GM10266 (cell line): Measurements from ENCODE around the gene ZNF653.

Source experiments
- DNase-seq: peaks from one replicate; pipeline ENCODE4 v3.0.0; 2012; ENCODE audit errors: extremely low spot score
- CTCF ChIP-seq: IDR thresholded peaks from 2 replicates; pipeline ENCODE4 v1.5.1; 2012; ENCODE audit warnings: mild to moderate bottlenecking, low read depth; ENCODE audit not compliant: control insufficient read depth, insufficient read depth; ENCODE audit errors: missing control alignments

ZNF653 gene

GRCh38 chr19:11451327-11451870, 54.2 kb downstream of the ZNF653 start:
- DNase-seq, result no peak
- no peak for TF ChIP-seq CTCF

- DNase-seq, result peak; percentile 32
- no peak for TF ChIP-seq CTCF
Measured at GRCh38 chr19:11450570-11451326, 54.9 kb downstream of the ZNF653 start.

DNA sequence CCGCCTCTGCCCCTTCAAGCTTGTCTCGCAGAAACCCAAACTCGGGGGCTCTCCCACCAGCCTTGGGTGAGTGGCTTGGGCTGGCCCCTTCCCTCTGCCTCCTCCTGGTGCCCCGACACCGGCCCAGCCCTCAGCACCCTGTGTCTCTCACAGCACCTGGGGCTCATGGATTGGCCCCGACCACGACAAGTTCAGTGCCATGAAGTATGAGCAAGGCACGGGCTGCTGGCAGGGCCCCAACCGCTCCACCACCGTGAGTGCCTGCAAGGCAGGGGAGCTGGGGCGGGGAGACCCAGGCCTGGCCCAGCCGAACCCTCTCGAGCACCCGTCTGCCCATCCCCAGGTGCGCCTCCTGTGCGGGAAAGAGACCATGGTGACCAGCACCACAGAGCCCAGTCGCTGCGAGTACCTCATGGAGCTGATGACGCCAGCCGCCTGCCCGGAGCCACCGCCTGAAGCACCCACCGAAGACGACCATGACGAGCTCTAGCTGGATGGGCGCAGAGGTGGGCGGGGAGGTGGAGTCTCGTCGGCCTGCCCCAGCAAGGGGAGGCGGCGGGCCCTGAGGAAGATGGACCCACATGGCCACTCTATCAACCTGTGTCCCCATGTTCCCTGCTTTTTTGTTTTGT, 56.6 kb downstream of the ZNF653 start:
- no peak for DNase-seq
- TF ChIP-seq CTCF, result no peak

- no peak for TF ChIP-seq CTCF
- DNase-seq, result no peak
Measured at GRCh38 chr19:11448410-11448809, 57.2 kb downstream of the ZNF653 start.

GRCh38 chr19:11447347-11448262, 58.0 kb downstream of the ZNF653 start:
- no peak for TF ChIP-seq CTCF
- DNase-seq, result no peak

- TF ChIP-seq CTCF, result peak; percentile 78
- peak; percentile 76 for DNase-seq
Measured at GRCh38 chr19:11446652-11447301, 58.9 kb downstream of the ZNF653 start.
